Measurements from ENCODE around the gene ACTL6A.

The ACTL6A gene

DNA sequence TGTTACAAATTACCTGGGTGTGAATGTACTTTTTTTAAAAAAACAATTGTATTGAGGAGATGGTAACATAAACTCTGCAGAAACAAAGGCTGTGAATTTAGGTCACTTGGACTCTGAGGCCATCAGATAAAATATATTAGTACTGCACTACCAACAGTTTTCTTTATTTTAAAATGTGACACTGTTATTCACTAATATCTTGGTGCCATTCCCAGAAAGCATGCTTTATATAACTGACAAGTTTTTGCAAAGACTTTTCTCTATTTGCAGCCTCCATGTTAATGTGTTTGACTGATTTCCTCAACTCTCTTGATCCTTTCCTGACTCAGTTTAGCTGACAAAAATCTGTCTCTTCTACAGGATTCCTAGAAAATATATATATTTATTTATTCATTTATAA, 26.5 kb upstream of the ACTL6A start:
- Histone ChIP-seq H3K9me3 (ENCODE audit: insufficient read depth, low read length, severe bottlenecking) (no peaks in the 10 kb centered on the region), H4K20me1 (ENCODE audit: insufficient read depth, low read length) (no peaks in the 10 kb centered on the region), H3K79me2 (ENCODE audit: insufficient read depth, low read length) (no peaks in the 10 kb centered on the region), H3K36me3 (ENCODE audit: insufficient read depth, low read length) (no peaks in the 10 kb centered on the region), H3K9ac (ENCODE audit: low read depth, low read length) (no peak overlapping the region), H3K4me3 (ENCODE audit: low read depth in 1 of 2, low read length in 2 of 2) (no peak overlapping the region), H3K4me1 (ENCODE audit: insufficient read depth, low read length) (no peaks in the 10 kb centered on the region), H3K4me2 (ENCODE audit: insufficient read depth, low read length) (no peak overlapping the region), H3K27ac (ENCODE audit: low read length) (no peak overlapping the region), H3K27me3 (ENCODE audit: insufficient read depth, low read length, poor library complexity) (peaks cover 12% of the 10 kb centered on the region), H2AFZ (ENCODE audit: low read depth, low read length) (no peak overlapping the region)
- no peak for ATAC-seq (ENCODE audit: insufficient read depth, low read depth)
- DNase-seq, result no peak
- TF ChIP-seq, protein P1, sequence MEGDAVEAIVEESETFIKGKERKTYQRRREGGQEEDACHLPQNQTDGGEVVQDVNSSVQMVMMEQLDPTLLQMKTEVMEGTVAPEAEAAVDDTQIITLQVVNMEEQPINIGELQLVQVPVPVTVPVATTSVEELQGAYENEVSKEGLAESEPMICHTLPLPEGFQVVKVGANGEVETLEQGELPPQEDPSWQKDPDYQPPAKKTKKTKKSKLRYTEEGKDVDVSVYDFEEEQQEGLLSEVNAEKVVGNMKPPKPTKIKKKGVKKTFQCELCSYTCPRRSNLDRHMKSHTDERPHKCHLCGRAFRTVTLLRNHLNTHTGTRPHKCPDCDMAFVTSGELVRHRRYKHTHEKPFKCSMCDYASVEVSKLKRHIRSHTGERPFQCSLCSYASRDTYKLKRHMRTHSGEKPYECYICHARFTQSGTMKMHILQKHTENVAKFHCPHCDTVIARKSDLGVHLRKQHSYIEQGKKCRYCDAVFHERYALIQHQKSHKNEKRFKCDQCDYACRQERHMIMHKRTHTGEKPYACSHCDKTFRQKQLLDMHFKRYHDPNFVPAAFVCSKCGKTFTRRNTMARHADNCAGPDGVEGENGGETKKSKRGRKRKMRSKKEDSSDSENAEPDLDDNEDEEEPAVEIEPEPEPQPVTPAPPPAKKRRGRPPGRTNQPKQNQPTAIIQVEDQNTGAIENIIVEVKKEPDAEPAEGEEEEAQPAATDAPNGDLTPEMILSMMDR (IDR thresholded peaks at IDR 0.05; ENCODE audit: borderline replicate concordance, extremely low read depth, low read length, poor library complexity, severe bottlenecking), result no peak
- no peak for TF ChIP-seq EZH2 (IDR thresholded peaks at IDR 0.05; ENCODE audit: borderline replicate concordance, low read depth, low read length, severe bottlenecking)

DNA sequence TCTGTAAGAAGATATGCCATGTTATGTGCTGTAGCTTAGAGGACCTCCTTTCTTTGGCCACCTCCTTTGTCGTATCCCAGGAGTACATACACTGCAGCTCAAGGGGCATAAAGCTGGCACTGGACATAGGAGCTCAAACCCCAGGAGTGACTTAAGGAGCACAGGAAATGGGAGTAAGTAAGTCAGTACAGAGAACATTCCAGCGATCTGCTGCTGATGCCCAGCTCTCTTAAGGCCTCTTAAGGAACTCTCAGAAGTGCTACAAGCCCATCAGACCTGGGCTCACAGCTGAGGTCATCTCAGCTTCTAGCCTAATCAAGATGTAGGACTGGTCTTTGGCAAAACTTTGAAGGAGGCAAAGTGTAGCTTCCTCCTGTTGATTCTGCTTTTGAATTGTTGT, 21.6 kb upstream of the ACTL6A start:
- Histone ChIP-seq H3K79me2 (ENCODE audit: insufficient read depth, low read length) (no peaks in the 10 kb centered on the region), H3K4me3 (ENCODE audit: low read depth in 1 of 2, low read length in 2 of 2) (no peak overlapping the region), H3K9me3 (ENCODE audit: insufficient read depth, low read length, severe bottlenecking) (no peaks in the 10 kb centered on the region), H3K27me3 (ENCODE audit: insufficient read depth, low read length, poor library complexity) (peaks cover 4% of the 10 kb centered on the region), H3K27ac (ENCODE audit: low read length) (no peak overlapping the region), H2AFZ (ENCODE audit: low read depth, low read length) (no peak overlapping the region), H3K9ac (ENCODE audit: low read depth, low read length) (no peak overlapping the region), H3K4me2 (ENCODE audit: insufficient read depth, low read length) (no peak overlapping the region), H3K36me3 (ENCODE audit: insufficient read depth, low read length) (no peaks in the 10 kb centered on the region), H3K4me1 (ENCODE audit: insufficient read depth, low read length) (no peaks in the 10 kb centered on the region), H4K20me1 (ENCODE audit: insufficient read depth, low read length) (no peaks in the 10 kb centered on the region)
- DNase-seq (no peak), ATAC-seq (ENCODE audit: insufficient read depth, low read depth) (no peak)
- TF ChIP-seq, protein P1 (IDR thresholded peaks at IDR 0.05; ENCODE audit: borderline replicate concordance, extremely low read depth, low read length, poor library complexity, severe bottlenecking), result no peak
- no peak for TF ChIP-seq EZH2 (IDR thresholded peaks at IDR 0.05; ENCODE audit: borderline replicate concordance, low read depth, low read length, severe bottlenecking)

DNA sequence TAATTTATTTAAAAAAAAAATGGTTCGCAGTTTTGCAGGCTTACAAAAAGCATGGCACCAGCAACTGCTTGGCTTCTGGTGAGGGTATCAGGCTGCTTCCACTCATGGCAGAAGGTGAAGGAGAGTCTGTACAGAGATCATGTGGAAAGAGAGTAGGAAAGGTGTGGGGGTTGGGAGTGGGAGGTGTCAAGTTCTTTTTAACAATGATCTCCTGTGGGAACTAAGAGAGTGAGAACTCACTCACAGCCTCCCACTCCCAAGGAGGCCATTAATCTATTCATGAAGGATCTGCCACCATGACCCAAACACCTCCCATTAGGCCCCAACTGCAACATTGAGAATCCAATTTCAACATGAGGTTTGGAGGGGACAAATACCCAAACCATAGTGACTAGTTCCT, 21.1 kb upstream of the ACTL6A start:
- Histone ChIP-seq H4K20me1 (ENCODE audit: insufficient read depth, low read length) (no peaks in the 10 kb centered on the region), H3K4me1 (ENCODE audit: insufficient read depth, low read length) (no peaks in the 10 kb centered on the region), H3K27me3 (ENCODE audit: insufficient read depth, low read length, poor library complexity) (peaks cover 4% of the 10 kb centered on the region), H3K4me3 (ENCODE audit: low read depth in 1 of 2, low read length in 2 of 2) (no peak overlapping the region), H3K36me3 (ENCODE audit: insufficient read depth, low read length) (no peaks in the 10 kb centered on the region), H2AFZ (ENCODE audit: low read depth, low read length) (no peak overlapping the region), H3K4me2 (ENCODE audit: insufficient read depth, low read length) (no peak overlapping the region), H3K9ac (ENCODE audit: low read depth, low read length) (no peak overlapping the region), H3K27ac (ENCODE audit: low read length) (no peak overlapping the region), H3K9me3 (ENCODE audit: insufficient read depth, low read length, severe bottlenecking) (no peaks in the 10 kb centered on the region), H3K79me2 (ENCODE audit: insufficient read depth, low read length) (no peaks in the 10 kb centered on the region)
- no peak for ATAC-seq (ENCODE audit: insufficient read depth, low read depth)
- DNase-seq, result no peak
- TF ChIP-seq, protein P1 (IDR thresholded peaks at IDR 0.05; ENCODE audit: borderline replicate concordance, extremely low read depth, low read length, poor library complexity, severe bottlenecking), result no peak
- TF ChIP-seq EZH2 (IDR thresholded peaks at IDR 0.05; ENCODE audit: borderline replicate concordance, low read depth, low read length, severe bottlenecking), result no peak

DNA sequence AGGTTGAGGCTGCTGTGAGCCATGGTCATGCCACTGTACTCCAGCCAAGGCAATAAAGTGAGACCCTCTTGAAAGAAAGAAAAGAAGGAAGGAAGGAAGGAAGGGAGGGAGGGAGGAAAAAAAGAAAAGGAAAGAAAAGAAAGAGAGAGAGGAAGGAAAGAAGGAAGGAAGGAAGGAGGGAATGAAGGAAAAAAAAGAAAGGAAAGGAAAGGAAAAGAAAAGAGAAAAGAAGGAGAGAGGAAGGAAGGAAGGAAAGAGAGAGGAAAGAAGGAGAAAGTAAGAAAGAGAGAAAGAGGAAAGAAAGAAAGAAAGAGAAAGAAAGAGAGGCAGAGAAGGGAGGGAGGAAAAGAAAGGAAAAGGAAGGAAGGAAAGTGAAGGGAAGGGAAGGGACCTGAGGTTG, 20.4 kb upstream of the ACTL6A start:
- no peaks in the 10 kb centered on the region for H4K20me1 ChIP-seq (ENCODE audit: insufficient read depth, low read length)
- H3K27ac ChIP-seq (ENCODE audit: low read length), result no peak overlapping the region
- no peak for DNase-seq
- no peaks in the 10 kb centered on the region for H3K79me2 ChIP-seq (ENCODE audit: insufficient read depth, low read length)
- H3K36me3 ChIP-seq (ENCODE audit: insufficient read depth, low read length), result no peaks in the 10 kb centered on the region
- no peak overlapping the region for H3K4me2 ChIP-seq (ENCODE audit: insufficient read depth, low read length)
- H3K4me1 ChIP-seq (ENCODE audit: insufficient read depth, low read length), result no peaks in the 10 kb centered on the region
- no peaks in the 10 kb centered on the region for H3K9me3 ChIP-seq (ENCODE audit: insufficient read depth, low read length, severe bottlenecking)
- ATAC-seq (ENCODE audit: insufficient read depth, low read depth), result no peak
- TF ChIP-seq, protein P1 (IDR thresholded peaks at IDR 0.05; ENCODE audit: borderline replicate concordance, extremely low read depth, low read length, poor library complexity, severe bottlenecking), result no peak
- no peak overlapping the region for H2AFZ ChIP-seq (ENCODE audit: low read depth, low read length)
- peaks cover 4% of the 10 kb centered on the region for H3K27me3 ChIP-seq (ENCODE audit: insufficient read depth, low read length, poor library complexity)
- H3K4me3 ChIP-seq (ENCODE audit: low read depth in 1 of 2, low read length in 2 of 2), result no peak overlapping the region
- no peak overlapping the region for H3K9ac ChIP-seq (ENCODE audit: low read depth, low read length)

Measured in DND-41 (cell line).